H1 (cell line): ENCODE results near the gene MACROD2. TPM values are rescaled to one million over a fixed set of nuclear protein-coding genes. Genes with fewer than 3 reads are reported as not detected.

ENCODE experiments used
- CTCF ChIA-PET: fragments of 300-600 bp; sonication (Branson Sonifier 250); formaldehyde crosslinking; loops from one replicate; lab custom pipeline; 2021; ENCODE audit not compliant: partially characterized antibody; lab: Charles Lee
- POLR2A ChIA-PET: fragments of 300-600 bp; sonication (Branson Sonifier 250); formaldehyde crosslinking; loops from one replicate; lab custom pipeline; 2021; ENCODE audit warnings: inconsistent platforms; ENCODE audit not compliant: partially characterized antibody; lab: Charles Lee
- DNase-seq, 2 experiments: peaks; one replicate each; pipeline versions ENCODE4 v3.0.0 to v3.0.0-alpha.2; 2010 to 2022; ENCODE audit warnings: low spot score in 2 of 2, low read depth in 1 of 2, mixed read lengths in 1 of 2
- FAIRE-seq: peaks from 2 replicates; lab custom pipeline; 2011; peaks lifted over from hg19 to GRCh38; lab: Jason Lieb, UNC
- H2AFZ ChIP-seq: 2 replicates; pipeline ENCODE4 v1.8.1; 2012; ENCODE audit warnings: low read length, inconsistent platforms
- H2AK5ac ChIP-seq: 2 replicates; pipeline ENCODE4 v1.6.1; 2013; ENCODE audit warnings: low read depth, low read length
- H2BK120ac ChIP-seq: replicated peaks from 2 replicates; pipeline ENCODE3; 2013; ENCODE audit warnings: low read depth, low read length, inconsistent platforms
- H2BK12ac ChIP-seq: 2 replicates; pipeline ENCODE4 v1.6.1; 2013; ENCODE audit warnings: low read depth, low read length
- H2BK15ac ChIP-seq: 2 replicates; pipeline ENCODE4 v1.6.1; 2013; ENCODE audit warnings: low read length
- H2BK20ac ChIP-seq: 2 replicates; pipeline ENCODE4 v1.6.1; 2013; ENCODE audit warnings: low read length
- H2BK5ac ChIP-seq: 2 replicates; pipeline ENCODE4 v1.6.1; 2013; ENCODE audit warnings: low read depth, low read length
- H3K14ac ChIP-seq: 2 replicates; pipeline ENCODE4 v1.6.1; 2013; ENCODE audit warnings: inconsistent platforms; ENCODE audit not compliant: insufficient read length
- H3K18ac ChIP-seq: 2 replicates; pipeline ENCODE4 v1.6.1; 2013; ENCODE audit warnings: low read length; ENCODE audit errors: extremely low read depth
- H3K23ac ChIP-seq: 2 replicates; pipeline ENCODE4 v1.6.1; 2013; ENCODE audit warnings: inconsistent platforms; ENCODE audit not compliant: insufficient read length
- H3K23me2 ChIP-seq: 2 replicates; pipeline ENCODE4 v1.6.1; 2013; ENCODE audit warnings: low read depth, low read length
- H3K27ac ChIP-seq: 2 replicates; pipeline ENCODE4 v1.6.1; 2011; ENCODE audit warnings: low read depth, low read length, inconsistent platforms
- H3K27me3 ChIP-seq, 4 experiments: replicated peaks in 1 of 4; 1 replicate in 1 of 4; 2 replicates in 3 of 4; pipeline versions ENCODE4 v1.6.1 to v1.8.1; 2011 to 2013; ENCODE audit warnings: low read length in 3 of 4, mild to moderate bottlenecking in 3 of 4, inconsistent platforms in 2 of 4, mixed read lengths in 2 of 4, moderate library complexity in 1 of 4; ENCODE audit not compliant: control insufficient read depth in 3 of 4, insufficient read depth in 3 of 4; ENCODE audit errors: extremely low read depth in 1 of 4
- H3K36me3 ChIP-seq, 4 experiments: 2 replicates each; pipeline versions ENCODE4 v1.6.1 to v1.8.1; 2011 to 2013; ENCODE audit warnings: mild to moderate bottlenecking in 4 of 4, low read length in 3 of 4, moderate library complexity in 2 of 4, control low read depth in 1 of 4, inconsistent platforms in 1 of 4; ENCODE audit not compliant: insufficient read depth in 4 of 4, control insufficient read depth in 2 of 4
- H3K4ac ChIP-seq: replicated peaks from 2 replicates; pipeline ENCODE3; 2013; ENCODE audit warnings: low read length, low read depth, mixed read lengths, inconsistent platforms; ENCODE audit not compliant: insufficient read length
- H3K4me1 ChIP-seq, 4 experiments: replicated peaks in 1 of 4; 1 replicate in 1 of 4; 2 replicates in 3 of 4; pipeline versions ENCODE4 v1.6.1 to v1.8.1; 2011 to 2013; ENCODE audit warnings: low read length in 3 of 4, inconsistent platforms in 2 of 4, mixed read lengths in 1 of 4; ENCODE audit not compliant: insufficient read depth in 4 of 4, control insufficient read depth in 3 of 4
- H3K4me2 ChIP-seq, 2 experiments: 2 replicates each; pipeline versions ENCODE4 v1.6.1 to v1.8.1; 2011 to 2013; ENCODE audit warnings: low read depth in 2 of 2, low read length in 2 of 2, control low read depth in 1 of 2, inconsistent platforms in 1 of 2, mild to moderate bottlenecking in 1 of 2; ENCODE audit not compliant: insufficient read depth in 1 of 2
- H3K4me3 ChIP-seq, 4 experiments: fragments of 200-600, 300-600 bp in 1 of 4; sonication (generic), shearing (Covaris generic), sonication (Bioruptor Twin) in 1 of 4; 2 replicates each; pipeline versions ENCODE4 v1.5.1 to v1.8.1; 2011 to 2016; ENCODE audit warnings: low read length in 4 of 4, low read depth in 3 of 4, control low read depth in 2 of 4, inconsistent platforms in 2 of 4, mild to moderate bottlenecking in 2 of 4, mixed read lengths in 1 of 4, moderate library complexity in 1 of 4; ENCODE audit not compliant: insufficient read depth in 2 of 4; ENCODE audit errors: extremely low read depth in 1 of 4
- H3K56ac ChIP-seq: replicated peaks from 2 replicates; pipeline ENCODE3; 2013; ENCODE audit warnings: low read depth, mild to moderate bottlenecking, mixed read lengths, low read length, inconsistent platforms; ENCODE audit not compliant: insufficient read length
- H3K79me1 ChIP-seq: 2 replicates; pipeline ENCODE4 v1.6.1; 2013; ENCODE audit warnings: low read depth, low read length, control low read depth
- H3K79me2 ChIP-seq, 2 experiments: 2 replicates each; pipeline versions ENCODE4 v1.6.1 to v1.8.1; 2012 to 2013; ENCODE audit warnings: low read length in 2 of 2, mild to moderate bottlenecking in 2 of 2, inconsistent platforms in 1 of 2; ENCODE audit not compliant: insufficient read depth in 2 of 2, control insufficient read depth in 1 of 2
- H3K9ac ChIP-seq, 4 experiments: replicated peaks in 1 of 4; 1 replicate in 1 of 4; 2 replicates in 3 of 4; pipeline versions ENCODE4 v1.6.1 to v1.8.1; 2011 to 2013; ENCODE audit warnings: low read depth in 3 of 4, low read length in 3 of 4, control low read depth in 2 of 4, mild to moderate bottlenecking in 2 of 4, moderate library complexity in 2 of 4, inconsistent platforms in 1 of 4; ENCODE audit errors: extremely low read depth in 1 of 4
- H3K9me3 ChIP-seq, 2 experiments: 2 replicates each; pipeline versions ENCODE4 v1.6.1 to v1.8.1; 2012 to 2013; ENCODE audit warnings: mild to moderate bottlenecking in 2 of 2, moderate library complexity in 2 of 2, control low read depth in 1 of 2, inconsistent platforms in 1 of 2, low read depth in 1 of 2, low read length in 1 of 2, mixed read lengths in 1 of 2; ENCODE audit not compliant: insufficient read depth in 2 of 2
- H4K20me1 ChIP-seq, 2 experiments: replicated peaks in 1 of 2; 2 replicates each; pipeline versions ENCODE3 to v1.8.1; 2011 to 2013; ENCODE audit warnings: inconsistent platforms in 2 of 2, low read length in 2 of 2, mild to moderate bottlenecking in 1 of 2; ENCODE audit not compliant: insufficient read depth in 2 of 2, control insufficient read depth in 1 of 2
- H4K5ac ChIP-seq: 2 replicates; pipeline ENCODE4 v1.6.1; 2013; ENCODE audit warnings: low read length, low read depth, mixed read lengths, inconsistent platforms; ENCODE audit not compliant: insufficient read length
- H4K8ac ChIP-seq: 2 replicates; pipeline ENCODE4 v1.8.0; 2013; ENCODE audit warnings: mild to moderate bottlenecking, moderate library complexity, low read length, inconsistent platforms; ENCODE audit not compliant: insufficient read depth; ENCODE audit errors: extremely low read depth
- H4K91ac ChIP-seq: replicated peaks from 2 replicates; pipeline ENCODE3; 2013; ENCODE audit warnings: low read length, mixed read lengths, inconsistent platforms; ENCODE audit not compliant: insufficient read length
- POLR2AphosphoS5 ChIP-seq: IDR thresholded peaks from 2 replicates; pipeline ENCODE4 v1.6.1; 2011; ENCODE audit warnings: low read depth, low read length
- whole genome bisulfite sequencing, 2 experiments: shearing (Covaris generic) in 1 of 2; methylation state at CpG; one replicate each; pipeline versions ENCODE4 v1.1.6 to v1.1.7; 2013 to 2015; ENCODE audit warnings: low lambda C conversion rate in 2 of 2, mixed read lengths in 2 of 2, inconsistent platforms in 1 of 2, low coverage in 1 of 2, missing lambda C conversion rate in 1 of 2; ENCODE audit not compliant: insufficient replicate concordance in 2 of 2, insufficient coverage in 1 of 2, insufficient read length in 1 of 2; ENCODE audit errors: extremely low coverage in 1 of 2, missing lambda C conversion rate in 1 of 2; 5-methylcytosine and 5-hydroxymethylcytosine counted together
- polyA plus RNA-seq, 7 experiments: library from polyadenylated mRNA; depleted of rRNA in 3 of 7; stranded (reverse) in 5 of 7; unstranded in 2 of 7; fragments of >200 nt in 5 of 7; fragments of 200-250 nt in 2 of 7; gene quantifications; 1 replicate in 5 of 7; 2 replicates in 1 of 7; 4 replicates in 1 of 7; pipeline versions ENCODE4 v1.2.1 to v1.2.3, GENCODE V29; 2011 to 2013; ENCODE audit warnings: missing spikeins in 2 of 7, mixed read lengths in 2 of 7
- total RNA-seq: library from RNA; stranded (reverse); fragmentation: NEBNext Ultra II Directional; extraction: Animal tissue kit (Norgen Biotek cat#: 25700); gene quantifications from 2 replicates; pipeline ENCODE4 v1.2.1, GENCODE V29; 2021

Gene MACROD2
- total and polyA plus RNA-seq, 2 of the 8 experiments (the other 6 are each of a cell fraction or from before 2014, with no cell fraction given) = 0.70 to 3.9 TPM

- Histone ChIP-seq H2AFZ (no peak overlapping the region), H3K18ac (no peak overlapping the region), H3K9ac (no peak overlapping the region), H3K36me3 (no peaks in the 10 kb centered on the region), H2BK20ac (no peak overlapping the region), H2BK12ac (no peak overlapping the region), H3K23ac (no peak overlapping the region), H3K23me2 (no peaks in the 10 kb centered on the region), H4K91ac (no peak overlapping the region), H3K4ac (no peak overlapping the region), H3K4me1 (no peaks in the 10 kb centered on the region), H4K8ac (no peak overlapping the region), H2BK120ac (no peak overlapping the region), H3K79me1 (no peaks in the 10 kb centered on the region), H3K79me2 (no peaks in the 10 kb centered on the region), H4K5ac (no peak overlapping the region), H3K4me2 (no peak overlapping the region), H4K20me1 (no peaks in the 10 kb centered on the region), H3K9me3 (no peaks in the 10 kb centered on the region), H3K14ac (no peak overlapping the region), H2BK15ac (no peak overlapping the region), H2AK5ac (no peak overlapping the region), H2BK5ac (no peak overlapping the region), H3K27me3 (no peaks in the 10 kb centered on the region), H3K27ac (no peak overlapping the region), H3K56ac (no peak overlapping the region), H3K4me3 (no peak overlapping the region)
- TF ChIP-seq POLR2AphosphoS5 = no peak
- ChIA-PET CTCF (no interaction called here), POLR2A (no interaction called here)
- no peak for FAIRE-seq
- no peak for DNase-seq
- WGBS, 2 experiments = 96% methylated on average over 2 of the region's 2 CpGs; no CpG with 5 or more reads in 1 of the 2 experiments
Measured at GRCh38 chr20:14881518-14881917, 886.2 kb downstream of the MACROD2 start.
